HG03025 (cell line): Measurements from ENCODE around the gene RFX8.
"Not testable (repeated sequence)": the region's sequence is repeated elsewhere in the genome, so short reads cannot be mapped to it uniquely, and the experiment has no call there.

Experiments
- ATAC-seq: cut with Tn5 transposase; IDR thresholded peaks from one replicate; pipeline ENCODE4 v1.9.1; 2021; ENCODE audit warnings: mild to moderate bottlenecking, moderate library complexity; ENCODE audit not compliant: unreplicated experiment, low FRiP score

Gene RFX8

DNA sequence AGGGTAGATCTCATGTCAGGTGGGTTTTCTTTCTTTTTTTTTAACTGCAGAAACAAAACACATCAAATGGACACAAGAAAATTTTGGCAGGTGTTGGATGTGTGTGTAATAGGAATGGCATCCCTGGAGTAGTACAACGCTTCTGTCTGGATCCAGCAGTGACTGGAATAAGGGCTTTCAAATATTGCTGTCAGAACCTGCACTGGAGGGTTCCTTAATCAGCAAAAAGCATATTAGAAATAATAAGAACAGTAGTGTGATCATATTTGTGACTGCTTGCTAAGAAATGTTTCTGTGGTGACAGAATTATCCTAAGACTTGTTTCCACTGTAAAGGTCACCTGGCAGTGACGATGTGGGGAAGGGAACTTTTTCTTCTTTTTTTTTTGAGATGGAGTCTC, 118.4 kb downstream of the RFX8 start:
- ATAC-seq = no peak

DNA sequence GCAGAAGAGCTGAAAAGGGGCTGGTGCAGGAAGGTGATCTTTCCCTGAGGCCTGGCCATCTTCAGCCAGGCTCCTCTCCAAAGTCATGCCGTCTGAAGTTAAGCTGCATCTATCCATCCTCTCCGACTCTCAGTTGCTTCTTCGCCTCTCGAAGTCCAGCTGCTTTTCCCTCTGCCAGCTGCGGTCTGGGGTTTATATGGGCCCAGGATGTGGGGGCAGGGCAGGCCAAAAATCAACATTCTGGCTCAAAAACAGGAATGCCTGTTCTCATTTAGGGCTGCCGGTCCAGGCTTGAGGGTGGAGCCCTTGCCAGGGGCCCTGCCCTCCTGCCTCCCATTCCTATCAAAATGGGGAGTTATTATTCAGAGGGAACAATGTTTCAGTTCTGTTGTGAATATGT, 118.9 kb downstream of the RFX8 start:
- ATAC-seq = no peak

DNA sequence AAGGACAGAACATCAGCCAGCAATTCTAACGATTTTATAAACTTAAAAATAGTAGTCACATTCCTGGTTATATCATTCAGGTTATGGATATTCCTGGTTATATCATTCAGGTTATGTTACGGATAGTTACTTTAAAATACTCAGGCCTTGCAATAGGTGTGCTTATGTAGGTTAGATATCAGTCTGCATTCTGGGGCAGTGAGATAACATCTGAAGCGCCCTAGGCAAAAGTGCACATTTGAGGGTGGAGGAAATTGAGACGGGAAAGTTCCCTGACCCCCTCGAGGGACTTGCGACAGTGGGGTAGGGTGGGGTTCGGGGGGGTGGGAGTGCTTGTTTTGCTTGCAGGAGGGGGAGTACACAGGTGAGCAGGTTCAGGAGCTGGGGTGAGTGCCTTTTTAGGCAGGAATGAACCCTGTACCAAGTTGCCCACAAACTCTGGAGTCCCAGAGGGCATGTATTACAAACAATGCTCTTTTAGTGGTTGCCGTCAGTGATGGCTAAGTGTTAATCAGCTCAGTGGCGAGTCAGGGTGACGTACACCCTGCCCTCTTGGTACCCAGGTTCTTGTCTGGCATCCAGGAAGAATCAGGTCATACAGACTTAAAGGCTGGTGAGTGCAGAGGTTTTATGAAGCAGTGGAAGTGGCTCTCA, 119.4 kb downstream of the RFX8 start:
- ATAC-seq = no peak

DNA sequence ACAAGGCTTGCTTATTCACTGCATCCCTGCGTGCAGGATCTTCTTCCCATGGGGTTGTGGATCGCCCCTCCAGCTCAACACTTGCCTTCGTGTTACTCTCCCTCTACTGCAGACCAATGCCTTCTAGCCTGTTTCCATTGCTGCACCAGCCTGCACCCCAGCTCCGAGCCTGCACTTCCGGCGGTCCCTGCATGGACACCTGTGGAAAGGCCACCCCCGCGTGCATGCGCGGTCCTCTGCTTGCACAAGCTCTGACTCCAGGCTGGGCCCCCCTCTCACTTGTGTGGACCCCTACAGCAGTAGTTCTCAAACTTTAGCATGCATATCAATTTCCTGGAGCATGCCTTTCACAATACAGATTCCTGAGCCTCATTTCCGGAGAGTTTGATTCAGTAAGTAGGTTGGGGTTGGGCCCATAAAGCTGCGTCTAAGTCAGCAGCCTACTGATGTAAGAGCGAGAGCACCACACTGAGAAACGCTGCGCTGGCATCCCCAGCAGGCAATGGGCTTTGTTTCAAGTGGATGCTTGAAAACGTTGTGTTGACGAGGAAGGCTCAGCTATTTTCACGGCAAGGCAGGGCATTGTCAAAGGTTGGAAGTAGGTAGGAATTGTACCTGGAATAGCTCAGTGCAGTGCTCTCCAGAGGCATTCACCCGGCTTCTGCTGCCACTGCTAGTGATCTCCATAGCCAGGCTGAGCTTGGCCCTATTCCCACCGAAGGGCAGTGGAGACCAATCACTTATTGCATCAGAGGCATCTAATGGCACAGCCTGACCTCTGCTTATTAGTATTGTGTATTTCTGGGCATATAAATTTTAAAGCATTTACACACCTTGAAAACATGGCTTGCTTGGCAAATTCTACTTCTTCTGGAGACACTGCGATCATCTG, 120.2 kb downstream of the RFX8 start:
- no peak for ATAC-seq

GRCh38 chr2:101352631-101353030, 122.3 kb downstream of the RFX8 start:
- not testable (repeated sequence) for ATAC-seq

DNA sequence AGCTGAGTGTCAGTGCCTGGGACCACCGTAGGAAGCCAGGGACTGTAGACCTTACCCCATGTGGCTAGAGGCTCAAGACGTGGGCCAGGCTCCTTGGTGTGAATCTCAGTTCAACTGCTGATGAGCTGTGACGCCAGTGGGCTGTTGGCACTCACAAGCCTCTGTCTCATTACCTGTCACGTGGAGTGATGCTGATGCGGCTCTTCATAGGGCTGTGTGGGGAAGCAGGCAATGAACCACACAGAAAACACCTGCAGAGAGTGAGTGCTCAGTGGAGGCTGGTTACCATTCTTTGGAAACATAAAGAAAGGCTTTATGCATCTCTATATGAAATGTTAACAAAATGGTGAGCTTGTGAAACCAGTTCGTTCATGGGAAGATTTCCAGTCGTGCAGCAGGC, 123.7 kb downstream of the RFX8 start:
- no peak for ATAC-seq

- ATAC-seq = no peak
These were observed 124.8 kb downstream of the RFX8 start for GRCh38 chr2:101349893-101350662.

- no peak for ATAC-seq
These were observed 126.0 kb downstream of the RFX8 start for GRCh38 chr2:101348883-101349282.
